Parathyroid adenoma (tissue), 2 donors: ENCODE data around the gene UNC93B1.

ENCODE experiments used
- H2AFZ ChIP-seq: fragments of 300-600 bp; sonication (generic); one replicate; pipeline ENCODE4 v1.7.0; 2017; ENCODE audit warnings: antibody characterized with exemption, mild to moderate bottlenecking
- H3K27ac ChIP-seq: fragments of 300-600 bp; sonication (generic); one replicate; pipeline ENCODE4 v1.7.0; 2017
- H3K27me3 ChIP-seq: fragments of 300-600 bp; sonication (generic); one replicate; pipeline ENCODE4 v1.7.0; 2017; ENCODE audit warnings: low read length; ENCODE audit not compliant: control insufficient read depth, insufficient read depth
- H3K36me3 ChIP-seq: fragments of 300-600 bp; sonication (generic); one replicate; pipeline ENCODE4 v1.7.0; 2017; ENCODE audit warnings: low read length; ENCODE audit not compliant: control insufficient read depth, insufficient read depth
- H3K4me1 ChIP-seq: fragments of 300-600 bp; sonication (generic); one replicate; pipeline ENCODE4 v1.7.0; 2017; ENCODE audit warnings: control low read depth
- H3K4me2 ChIP-seq: fragments of 300-600 bp; sonication (generic); one replicate; pipeline ENCODE4 v1.7.0; 2017; ENCODE audit warnings: low read length
- H3K4me3 ChIP-seq: fragments of 300-600 bp; sonication (generic); one replicate; pipeline ENCODE4 v1.7.0; 2017; ENCODE audit warnings: low read depth, low read length
- H3K79me2 ChIP-seq: fragments of 300-600 bp; sonication (generic); one replicate; pipeline ENCODE4 v1.7.0; 2017; ENCODE audit warnings: control low read depth
- H3K9ac ChIP-seq: fragments of 300-600 bp; sonication (generic); one replicate; pipeline ENCODE4 v1.7.0; 2017; ENCODE audit warnings: mild to moderate bottlenecking
- H3K9me3 ChIP-seq: fragments of 300-600 bp; sonication (generic); one replicate; pipeline ENCODE4 v1.7.0; 2017; ENCODE audit warnings: low read length; ENCODE audit not compliant: control insufficient read depth
- TF ChIP-seq, protein P1 (sequence below): fragments of 300-600 bp; sonication (generic); IDR thresholded peaks from one replicate; pipeline ENCODE4 v1.7.0; 2017; ENCODE audit warnings: antibody characterized with exemption, mild to moderate bottlenecking
- donor health status: primary hyperparathyroidism.

Gene UNC93B1

DNA sequence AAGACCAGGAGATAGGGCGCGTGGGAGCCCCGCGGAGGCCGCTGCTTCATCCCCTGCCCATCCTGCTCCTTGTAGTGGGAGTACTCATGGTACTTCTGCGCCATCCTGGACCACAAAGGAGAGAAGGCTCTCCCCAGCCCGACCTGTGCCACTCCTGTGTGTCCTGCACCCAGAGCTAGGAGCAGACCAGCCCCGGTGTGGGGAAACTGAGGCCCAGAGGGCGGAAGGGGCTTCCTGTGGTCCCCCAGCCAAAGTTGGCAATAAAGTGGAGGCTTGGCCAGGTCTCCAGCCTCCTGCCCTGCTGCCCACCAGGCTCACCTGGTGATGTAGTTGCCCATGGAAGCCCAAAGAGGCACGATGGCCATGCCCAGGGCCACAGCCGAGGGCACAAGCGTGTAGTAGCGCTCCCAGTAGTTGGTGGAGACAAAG lies 4.7 kb downstream of the UNC93B1 start:
- TF ChIP-seq, protein P1, sequence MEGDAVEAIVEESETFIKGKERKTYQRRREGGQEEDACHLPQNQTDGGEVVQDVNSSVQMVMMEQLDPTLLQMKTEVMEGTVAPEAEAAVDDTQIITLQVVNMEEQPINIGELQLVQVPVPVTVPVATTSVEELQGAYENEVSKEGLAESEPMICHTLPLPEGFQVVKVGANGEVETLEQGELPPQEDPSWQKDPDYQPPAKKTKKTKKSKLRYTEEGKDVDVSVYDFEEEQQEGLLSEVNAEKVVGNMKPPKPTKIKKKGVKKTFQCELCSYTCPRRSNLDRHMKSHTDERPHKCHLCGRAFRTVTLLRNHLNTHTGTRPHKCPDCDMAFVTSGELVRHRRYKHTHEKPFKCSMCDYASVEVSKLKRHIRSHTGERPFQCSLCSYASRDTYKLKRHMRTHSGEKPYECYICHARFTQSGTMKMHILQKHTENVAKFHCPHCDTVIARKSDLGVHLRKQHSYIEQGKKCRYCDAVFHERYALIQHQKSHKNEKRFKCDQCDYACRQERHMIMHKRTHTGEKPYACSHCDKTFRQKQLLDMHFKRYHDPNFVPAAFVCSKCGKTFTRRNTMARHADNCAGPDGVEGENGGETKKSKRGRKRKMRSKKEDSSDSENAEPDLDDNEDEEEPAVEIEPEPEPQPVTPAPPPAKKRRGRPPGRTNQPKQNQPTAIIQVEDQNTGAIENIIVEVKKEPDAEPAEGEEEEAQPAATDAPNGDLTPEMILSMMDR = no peak
- Histone ChIP-seq H3K36me3 (no peaks in the 10 kb centered on the region), H3K4me1 (no peaks in the 10 kb centered on the region), H2AFZ (no peak overlapping the region), H3K79me2 (no peaks in the 10 kb centered on the region), H3K4me2 (no peak overlapping the region), H3K9me3 (no peaks in the 10 kb centered on the region), H3K9ac (no peak overlapping the region), H3K27ac (no peak overlapping the region), H3K27me3 (no peaks in the 10 kb centered on the region), H3K4me3 (no peak overlapping the region)

DNA sequence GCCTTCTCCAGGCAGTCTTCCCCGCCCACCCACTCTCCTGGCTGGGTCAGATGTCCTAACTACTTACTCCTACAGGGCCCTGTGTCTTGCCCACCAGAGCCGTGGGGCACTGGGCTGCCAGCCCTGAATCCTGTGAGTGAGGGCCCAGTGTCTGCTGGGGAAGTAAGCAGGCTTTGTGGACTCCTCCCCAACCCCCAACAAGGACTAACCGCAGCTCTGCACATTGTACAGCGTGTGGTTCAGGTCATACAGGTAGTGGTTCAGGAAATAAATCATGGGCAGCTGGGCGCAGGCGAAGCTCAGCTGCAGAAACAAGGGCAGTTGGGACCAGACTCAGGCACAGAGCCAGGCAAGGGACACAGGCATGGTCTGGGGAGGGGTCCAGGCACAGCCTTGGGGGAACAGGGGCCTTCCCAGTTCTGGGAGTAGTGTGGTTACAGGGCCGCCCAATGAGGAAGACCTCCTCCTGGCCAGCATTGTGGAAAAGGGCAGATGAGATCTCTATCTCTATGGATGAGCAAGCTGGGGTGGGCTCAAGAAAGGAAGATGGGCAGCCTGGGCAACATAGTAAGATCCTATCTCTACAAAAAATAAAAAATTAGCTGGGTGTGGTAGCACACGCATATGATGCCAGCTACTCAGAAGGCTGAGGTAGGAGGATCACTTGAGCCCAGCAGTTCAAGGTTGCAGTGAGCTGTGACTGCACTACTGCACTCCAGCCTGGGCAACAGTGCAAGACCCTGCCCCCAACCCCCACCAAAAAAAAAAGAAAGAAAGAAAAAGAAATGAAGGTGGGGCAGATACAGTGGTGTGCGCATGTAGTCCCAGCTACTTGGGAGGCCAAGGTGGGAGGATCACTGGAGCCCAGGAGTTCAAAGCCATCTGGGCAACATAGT lies 5.5 kb downstream of the UNC93B1 start:
- Histone ChIP-seq H3K27me3 (no peaks in the 10 kb centered on the region), H3K4me1 (no peaks in the 10 kb centered on the region), H2AFZ (no peak overlapping the region), H3K4me2 (no peak overlapping the region), H3K4me3 (no peak overlapping the region), H3K36me3 (no peaks in the 10 kb centered on the region), H3K9ac (no peak overlapping the region), H3K9me3 (no peaks in the 10 kb centered on the region), H3K79me2 (no peaks in the 10 kb centered on the region), H3K27ac (no peak overlapping the region)
- TF ChIP-seq, protein P1 = no peak

DNA sequence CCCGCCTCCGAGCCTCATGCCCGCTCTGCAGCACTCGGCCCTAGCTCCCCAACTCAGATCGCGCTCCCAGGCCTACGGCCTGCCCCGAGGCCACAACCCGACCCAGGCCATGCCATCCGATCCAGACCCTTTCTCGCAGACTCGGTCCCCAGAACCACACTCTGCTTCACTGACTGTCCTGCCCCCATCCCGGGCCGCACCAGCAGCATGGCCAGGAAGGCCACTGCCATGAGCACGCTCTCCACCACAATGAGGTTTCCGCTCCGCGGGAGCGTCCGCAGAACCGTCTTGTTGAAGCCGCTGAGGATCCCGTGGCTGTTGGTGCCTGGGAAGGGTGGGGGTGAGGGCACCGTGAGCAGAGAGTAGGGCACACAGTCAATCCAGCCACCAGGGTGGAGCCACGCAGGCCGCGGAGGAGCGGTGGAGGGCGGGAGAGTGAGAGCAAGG lies 6.4 kb downstream of the UNC93B1 start:
- Histone ChIP-seq H3K79me2 (no peaks in the 10 kb centered on the region), H3K4me1 (no peaks in the 10 kb centered on the region), H3K9me3 (no peaks in the 10 kb centered on the region), H2AFZ (no peak overlapping the region), H3K9ac (no peak overlapping the region), H3K27ac (no peak overlapping the region), H3K4me2 (no peak overlapping the region), H3K27me3 (no peaks in the 10 kb centered on the region), H3K36me3 (no peaks in the 10 kb centered on the region), H3K4me3 (no peak overlapping the region)
- TF ChIP-seq, protein P1 = no peak

DNA sequence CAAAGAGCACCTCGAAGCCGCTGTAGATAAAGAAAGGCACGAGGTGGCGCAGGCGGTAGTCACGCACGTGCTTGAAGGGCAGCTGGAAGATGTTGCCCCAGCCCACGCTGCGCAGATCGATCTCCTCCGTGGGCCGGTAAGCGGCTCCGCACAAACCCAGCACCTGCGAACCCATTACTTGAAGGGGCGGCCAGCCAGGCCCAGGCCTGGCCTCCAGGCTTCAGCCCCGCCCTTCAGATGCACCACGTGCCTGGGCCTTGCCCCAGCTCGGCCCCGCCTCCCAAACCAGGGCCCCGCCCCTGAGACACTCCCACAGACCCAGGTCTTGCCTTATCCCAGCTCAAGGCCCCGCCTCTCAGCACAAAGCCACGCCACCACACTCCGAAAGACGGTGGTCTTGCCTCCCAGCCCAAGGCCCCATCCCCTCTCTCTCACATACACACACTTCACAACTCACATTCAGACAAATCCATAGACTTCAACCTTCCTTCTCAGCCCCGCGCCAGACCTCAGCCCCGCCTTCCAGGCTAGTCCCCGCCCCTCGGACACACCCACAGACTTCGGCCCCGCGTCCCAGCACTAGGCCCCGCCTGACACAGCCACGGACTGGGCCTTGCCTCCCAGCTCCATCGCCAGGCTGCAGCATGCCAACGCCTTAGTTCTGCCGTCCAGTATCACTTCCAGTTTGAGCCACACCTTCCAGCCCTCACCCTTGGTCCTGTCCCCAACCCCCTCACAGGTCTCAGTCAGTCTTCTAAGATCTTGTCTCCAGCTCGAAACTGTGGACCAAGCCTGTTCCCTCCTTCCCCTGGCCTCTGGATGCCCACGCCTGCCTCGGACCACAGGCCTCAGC lies 7.0 kb downstream of the UNC93B1 start:
- no peak overlapping the region for H3K27ac ChIP-seq
- H2AFZ ChIP-seq = no peak overlapping the region
- H3K79me2 ChIP-seq = no peaks in the 10 kb centered on the region
- H3K9me3 ChIP-seq = no peaks in the 10 kb centered on the region
- TF ChIP-seq, protein P1 = no peak
- no peaks in the 10 kb centered on the region for H3K36me3 ChIP-seq
- no peaks in the 10 kb centered on the region for H3K27me3 ChIP-seq
- H3K4me2 ChIP-seq = no peak overlapping the region
- no peak overlapping the region for H3K4me3 ChIP-seq
- H3K9ac ChIP-seq = no peak overlapping the region
- H3K4me1 ChIP-seq = no peaks in the 10 kb centered on the region
